GM12891 (cell line): Measurements from ENCODE around the gene G3BP1.

Experiments used
- PAX5 ChIP-seq: IDR thresholded peaks from 2 replicates; pipeline ENCODE4 v1.6.1; 2011; ENCODE audit warnings: low read length, moderate library complexity, mild to moderate bottlenecking; ENCODE audit not compliant: insufficient read depth, severe bottlenecking
- POLR2A ChIP-seq: IDR thresholded peaks from 2 replicates; pipeline ENCODE4 v1.6.1; 2011; ENCODE audit warnings: low read depth, low read length, control low read depth
- POLR2AphosphoS5 ChIP-seq: IDR thresholded peaks from 2 replicates; pipeline ENCODE4 v1.6.1; 2011; ENCODE audit warnings: low read depth, low read length, control low read depth
- POU2F2 ChIP-seq: IDR thresholded peaks from 2 replicates; pipeline ENCODE4 v1.6.1; 2011; ENCODE audit warnings: low read depth, mild to moderate bottlenecking, control low read depth, low read length, moderate library complexity
- SPI1 ChIP-seq: IDR thresholded peaks from 2 replicates; pipeline ENCODE4 v1.6.1; 2011; ENCODE audit warnings: low read depth, low read length, control low read depth
- TAF1 ChIP-seq: IDR thresholded peaks from 2 replicates; pipeline ENCODE4 v1.6.1; 2011; ENCODE audit warnings: low read depth, low read length, control low read depth

- no peak for TF ChIP-seq POLR2AphosphoS5
- no peak for TF ChIP-seq SPI1
- no peak for TF ChIP-seq POU2F2
- no peak for TF ChIP-seq POLR2A
- no peak for TF ChIP-seq TAF1
- TF ChIP-seq PAX5: no peak
Measured at GRCh38 chr5:151743530-151743929, 28.2 kb upstream of the G3BP1 start.
